Cardiac fibroblast (primary cell): Measurements from ENCODE around the gene EXD3.
A peak's percentile ranks its signal among the peaks of the same experiment; 100 is the strongest.

Experiments used
- DNase-seq, 2 donors: peaks; one replicate each; pipeline versions ENCODE4 v3.0.0 to v3.0.0-alpha.2; 2010; ENCODE audit warnings: low read depth in 2 of 2
- H3K4me3 ChIP-seq, 2 donors: replicated peaks in 1 of 2; 1 replicate in 1 of 2; 2 replicates in 1 of 2; pipeline ENCODE4 v1.5.1; 2011; ENCODE audit warnings: low read depth in 2 of 2, low read length in 2 of 2, mild to moderate bottlenecking in 2 of 2, moderate library complexity in 1 of 2
- CTCF ChIP-seq: IDR thresholded peaks from one replicate; pipeline ENCODE4 v1.5.1; 2011; ENCODE audit warnings: low read depth, mild to moderate bottlenecking, low read length, inconsistent platforms

Gene EXD3

GRCh38 chr9:137461316-137461662 lies 38.3 kb upstream of the EXD3 start:
- H3K4me3 ChIP-seq: no peak overlapping the region
- TF ChIP-seq CTCF: no peak
- DNase-seq: no peak

- DNase-seq: no peak
- H3K4me3 ChIP-seq: no peak overlapping the region
- no peak for TF ChIP-seq CTCF
Measured at GRCh38 chr9:137460363-137461315, 37.7 kb upstream of the EXD3 start.

GRCh38 chr9:137459601-137460362 lies 36.8 kb upstream of the EXD3 start:
- no peak for DNase-seq
- peak overlapping the region; percentile 29 to 42 for H3K4me3 ChIP-seq
- TF ChIP-seq CTCF: no peak

- H3K4me3 ChIP-seq: peak within 1 kb of the TSS; percentile 65 to 73
- peak; percentile 89 to 94 for DNase-seq
- no peak for TF ChIP-seq CTCF
Measured at GRCh38 chr9:137459152-137459600, 36.2 kb upstream of the EXD3 start, which contains the start of gene NSMF. Gene NSMF, minus strand, starts transcription at chr9:137459334. Its CDS starts 232 bp downstream, at chr9:137459102.

GRCh38 chr9:137458194-137459151 lies 35.5 kb upstream of the EXD3 start:
- peak overlapping the region; percentile 65 to 73 for H3K4me3 ChIP-seq
- TF ChIP-seq CTCF: no peak
- peak in 1 of 2 donors; percentile 27 for DNase-seq
